ENCODE results near the gene BOLA3. TPM values are rescaled to one million over a fixed set of nuclear protein-coding genes. Genes with fewer than 3 reads are reported as not detected.

The BOLA3 gene
- total and polyA plus RNA-seq, 2 donors (not counting 1 experiment from before 2014, with no cell fraction given) = 28.2 to 48.8 TPM

DNA sequence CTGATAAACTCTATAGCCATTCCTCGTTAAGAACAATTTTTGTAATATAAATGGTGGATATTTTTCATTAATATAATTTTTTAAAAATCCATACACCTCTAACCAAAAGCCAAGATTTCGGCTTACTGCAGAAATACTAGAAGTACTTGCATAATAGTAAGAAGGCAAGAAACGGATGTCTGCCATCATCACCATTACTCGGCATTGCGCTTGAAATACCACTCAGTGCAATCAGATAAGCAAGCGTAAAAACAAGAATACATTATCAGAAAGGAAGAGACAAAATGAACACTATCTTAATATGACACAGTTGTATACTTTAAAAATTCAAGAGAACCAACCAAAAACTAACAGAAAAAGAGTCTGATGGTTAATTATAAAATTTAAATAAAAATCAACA lies 15.2 kb upstream of the BOLA3 start:
- no peaks in the 10 kb centered on the region for H3K4me1 ChIP-seq (ENCODE audit: control insufficient read depth, extremely low read depth, insufficient read depth, low read length)
- H4K20me1 ChIP-seq (ENCODE audit: control insufficient read depth, extremely low read depth, insufficient read depth, low read length) = no peaks in the 10 kb centered on the region
- peaks cover 7% of the 10 kb centered on the region for H3K36me3 ChIP-seq (ENCODE audit: control insufficient read depth, insufficient read depth, low read length)
- DNase-seq (ENCODE audit: low read depth in 2 of 2) = no peak
- no peaks in the 10 kb centered on the region for H3K79me2 ChIP-seq (ENCODE audit: control insufficient read depth, insufficient read depth, low read length)
- H3K9me3 ChIP-seq (ENCODE audit: control insufficient read depth, insufficient read depth, low read depth, low read length) = no peaks in the 10 kb centered on the region
- H3K9ac ChIP-seq (ENCODE audit: insufficient read depth, low read length) = no peak overlapping the region
- no peak overlapping the region for H3K4me3 ChIP-seq (replicated peaks in 1 of 4; ENCODE audit: control extremely low read depth in 1 of 4, insufficient read depth in 1 of 4, low read depth in 3 of 4, low read length in 4 of 4)
- H3K27ac ChIP-seq (ENCODE audit: insufficient read depth, low read length) = no peak overlapping the region
- no peaks in the 10 kb centered on the region for H3K27me3 ChIP-seq (ENCODE audit: control insufficient read depth, insufficient read depth, low read length)
- no peak for TF ChIP-seq EZH2 (IDR thresholded peaks at IDR 0.05; ENCODE audit: low read length, missing control alignments)
- TF ChIP-seq, protein P1, sequence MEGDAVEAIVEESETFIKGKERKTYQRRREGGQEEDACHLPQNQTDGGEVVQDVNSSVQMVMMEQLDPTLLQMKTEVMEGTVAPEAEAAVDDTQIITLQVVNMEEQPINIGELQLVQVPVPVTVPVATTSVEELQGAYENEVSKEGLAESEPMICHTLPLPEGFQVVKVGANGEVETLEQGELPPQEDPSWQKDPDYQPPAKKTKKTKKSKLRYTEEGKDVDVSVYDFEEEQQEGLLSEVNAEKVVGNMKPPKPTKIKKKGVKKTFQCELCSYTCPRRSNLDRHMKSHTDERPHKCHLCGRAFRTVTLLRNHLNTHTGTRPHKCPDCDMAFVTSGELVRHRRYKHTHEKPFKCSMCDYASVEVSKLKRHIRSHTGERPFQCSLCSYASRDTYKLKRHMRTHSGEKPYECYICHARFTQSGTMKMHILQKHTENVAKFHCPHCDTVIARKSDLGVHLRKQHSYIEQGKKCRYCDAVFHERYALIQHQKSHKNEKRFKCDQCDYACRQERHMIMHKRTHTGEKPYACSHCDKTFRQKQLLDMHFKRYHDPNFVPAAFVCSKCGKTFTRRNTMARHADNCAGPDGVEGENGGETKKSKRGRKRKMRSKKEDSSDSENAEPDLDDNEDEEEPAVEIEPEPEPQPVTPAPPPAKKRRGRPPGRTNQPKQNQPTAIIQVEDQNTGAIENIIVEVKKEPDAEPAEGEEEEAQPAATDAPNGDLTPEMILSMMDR (conservative IDR thresholded peaks at IDR 0.05 in 1 of 2, IDR thresholded peaks at IDR 0.05 in 1 of 2; ENCODE audit: low read depth in 1 of 2, low read length in 2 of 2) = no peak
- no peak overlapping the region for H3K4me2 ChIP-seq (ENCODE audit: extremely low read depth, insufficient read depth, low read length)
- no peak overlapping the region for H2AFZ ChIP-seq (ENCODE audit: low read length)

DNA sequence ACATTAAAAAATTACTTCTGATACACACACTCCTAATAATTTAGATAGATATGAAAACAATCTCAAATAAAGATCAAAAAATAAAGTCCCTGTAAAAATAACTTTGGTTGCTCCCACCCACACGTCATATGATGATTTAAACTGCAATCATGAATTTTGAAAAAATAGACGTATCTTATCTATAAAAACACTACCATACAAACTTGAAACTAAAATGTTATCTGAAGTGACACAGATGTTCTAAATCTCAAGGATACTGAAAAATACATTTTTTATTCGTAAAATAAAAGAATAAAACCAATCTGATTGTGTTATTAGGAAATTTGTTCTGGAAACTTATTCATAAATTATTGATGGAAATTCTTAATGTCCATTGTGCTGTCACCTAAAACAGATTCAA lies 8.1 kb upstream of the BOLA3 start:
- H3K36me3 ChIP-seq (ENCODE audit: control insufficient read depth, insufficient read depth, low read length) = peaks cover 8% of the 10 kb centered on the region
- H3K27me3 ChIP-seq (ENCODE audit: control insufficient read depth, insufficient read depth, low read length) = no peaks in the 10 kb centered on the region
- no peak overlapping the region for H3K27ac ChIP-seq (ENCODE audit: insufficient read depth, low read length)
- no peaks in the 10 kb centered on the region for H3K9me3 ChIP-seq (ENCODE audit: control insufficient read depth, insufficient read depth, low read depth, low read length)
- no peak for DNase-seq (ENCODE audit: low read depth in 2 of 2)
- TF ChIP-seq, protein P1 (conservative IDR thresholded peaks at IDR 0.05 in 1 of 2, IDR thresholded peaks at IDR 0.05 in 1 of 2; ENCODE audit: low read depth in 1 of 2, low read length in 2 of 2) = no peak
- no peak for TF ChIP-seq EZH2 (IDR thresholded peaks at IDR 0.05; ENCODE audit: low read length, missing control alignments)
- no peak overlapping the region for H3K9ac ChIP-seq (ENCODE audit: insufficient read depth, low read length)
- no peaks in the 10 kb centered on the region for H3K79me2 ChIP-seq (ENCODE audit: control insufficient read depth, insufficient read depth, low read length)
- H4K20me1 ChIP-seq (ENCODE audit: control insufficient read depth, extremely low read depth, insufficient read depth, low read length) = no peaks in the 10 kb centered on the region
- H3K4me2 ChIP-seq (ENCODE audit: extremely low read depth, insufficient read depth, low read length) = no peak overlapping the region
- H3K4me1 ChIP-seq (ENCODE audit: control insufficient read depth, extremely low read depth, insufficient read depth, low read length) = no peaks in the 10 kb centered on the region
- no peak overlapping the region for H2AFZ ChIP-seq (ENCODE audit: low read length)
- H3K4me3 ChIP-seq (replicated peaks in 1 of 4; ENCODE audit: control extremely low read depth in 1 of 4, insufficient read depth in 1 of 4, low read depth in 3 of 4, low read length in 4 of 4) = no peak overlapping the region

DNA sequence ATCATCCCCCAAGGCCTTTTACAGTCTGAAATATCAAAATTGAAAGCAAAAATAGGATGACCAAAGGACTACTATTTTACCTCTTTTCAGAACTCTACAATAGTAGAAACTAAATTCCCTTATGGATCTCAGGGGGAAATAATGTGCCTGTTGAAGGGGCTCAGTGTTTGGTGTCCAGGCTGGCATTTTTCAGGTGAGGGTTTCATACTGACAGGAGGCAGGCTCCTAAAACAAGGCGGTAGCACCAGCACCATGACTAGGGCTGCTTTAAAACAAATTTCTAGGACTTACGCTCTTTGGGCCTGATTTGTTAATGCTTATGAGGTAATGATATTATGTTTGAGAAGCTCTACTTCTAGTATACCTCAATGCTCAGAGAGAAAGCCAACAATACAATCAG lies 5.2 kb upstream of the BOLA3 start:
- TF ChIP-seq EZH2 (IDR thresholded peaks at IDR 0.05; ENCODE audit: low read length, missing control alignments) = no peak
- TF ChIP-seq, protein P1 (conservative IDR thresholded peaks at IDR 0.05 in 1 of 2, IDR thresholded peaks at IDR 0.05 in 1 of 2; ENCODE audit: low read depth in 1 of 2, low read length in 2 of 2) = no peak
- Histone ChIP-seq H3K36me3 (ENCODE audit: control insufficient read depth, insufficient read depth, low read length) (peaks cover 10% of the 10 kb centered on the region), H3K9ac (ENCODE audit: insufficient read depth, low read length) (no peak overlapping the region), H3K4me1 (ENCODE audit: control insufficient read depth, extremely low read depth, insufficient read depth, low read length) (peaks cover 3% of the 10 kb centered on the region), H3K27ac (ENCODE audit: insufficient read depth, low read length) (no peak overlapping the region), H4K20me1 (ENCODE audit: control insufficient read depth, extremely low read depth, insufficient read depth, low read length) (no peaks in the 10 kb centered on the region), H2AFZ (ENCODE audit: low read length) (no peak overlapping the region), H3K4me2 (ENCODE audit: extremely low read depth, insufficient read depth, low read length) (no peak overlapping the region), H3K4me3 (replicated peaks in 1 of 4; ENCODE audit: control extremely low read depth in 1 of 4, insufficient read depth in 1 of 4, low read depth in 3 of 4, low read length in 4 of 4) (no peak overlapping the region), H3K79me2 (ENCODE audit: control insufficient read depth, insufficient read depth, low read length) (no peaks in the 10 kb centered on the region), H3K9me3 (ENCODE audit: control insufficient read depth, insufficient read depth, low read depth, low read length) (no peaks in the 10 kb centered on the region), H3K27me3 (ENCODE audit: control insufficient read depth, insufficient read depth, low read length) (no peaks in the 10 kb centered on the region)
- no peak for DNase-seq (ENCODE audit: low read depth in 2 of 2)

Data from fibroblast of lung (primary cell).